BLaER1 treated with 17β-estradiol and CSF1 and Interleukin-3, amounts not matched to agents 10 nM and 100 nM (cell line): ENCODE data around the gene GPC6.
"Not testable (repeated sequence)": the region's sequence is repeated elsewhere in the genome, so short reads cannot be mapped to it uniquely, and the experiment has no call there.

Experiments used
- H3K27ac ChIP-seq, 11 experiments: shearing (Covaris generic); formaldehyde crosslinking; 2 replicates each; pipeline ENCODE4 v1.8.1; 2022
- H3K27me3 ChIP-seq, 11 experiments: shearing (Covaris generic); formaldehyde crosslinking; 2 replicates each; pipeline ENCODE4 v1.8.1; 2022
- H3K36me3 ChIP-seq, 11 experiments: shearing (Covaris generic); formaldehyde crosslinking; 2 replicates each; pipeline ENCODE4 v1.8.1; 2022
- H3K4me1 ChIP-seq, 10 experiments: shearing (Covaris generic); formaldehyde crosslinking; 2 replicates each; pipeline ENCODE4 v1.8.1; 2022
- H3K4me2 ChIP-seq, 11 experiments: shearing (Covaris generic); formaldehyde crosslinking; 2 replicates each; pipeline ENCODE4 v1.8.1; 2022
- H3K4me3 ChIP-seq, 10 experiments: shearing (Covaris generic); formaldehyde crosslinking; 2 replicates each; pipeline ENCODE4 v1.8.1; 2022
- H3K9ac ChIP-seq, 11 experiments: shearing (Covaris generic); formaldehyde crosslinking; 2 replicates each; pipeline ENCODE4 v1.8.1; 2022
- H3K9me3 ChIP-seq, 11 experiments: shearing (Covaris generic); formaldehyde crosslinking; replicated peaks in 1 of 11; 2 replicates each; pipeline ENCODE4 v1.8.1; 2022
- H4K20me1 ChIP-seq, 11 experiments: shearing (Covaris generic); formaldehyde crosslinking; 2 replicates each; pipeline ENCODE4 v1.8.1; 2022
- Cebpa-rat ChIP-seq, 11 experiments: shearing (Covaris generic); IDR thresholded peaks; 2 replicates each; pipeline ENCODE4 v1.8.1; 2022

GPC6 gene

GRCh38 chr13:94199135-94199534, 972.5 kb downstream of the GPC6 start:
- H3K9me3 ChIP-seq, result 0 out of 22 replicates have a peak, but pooled peaks cover 0 to 5% (median 0%) of the 10 kb centered on the region in 11 experiments
- TF ChIP-seq Cebpa-rat (IDR thresholded peaks at IDR 0.05), result no peak

GRCh38 chr13:94201022-94201421, 974.4 kb downstream of the GPC6 start:
- Histone ChIP-seq H3K27me3 (no peaks in the 10 kb centered on the region), H3K9me3 (0 out of 22 replicates have a peak, but pooled peaks cover 0 to 5% (median 0%) of the 10 kb centered on the region in 11 experiments), H3K27ac (no peak overlapping the region), H4K20me1 (no peaks in the 10 kb centered on the region), H3K4me2 (no peak overlapping the region), H3K4me1 (peaks cover 0 to under 1% (median 0%) of the 10 kb centered on the region in 10 experiments; a peak in 1 of 20 replicates), H3K9ac (no peak overlapping the region), H3K36me3 (no peaks in the 10 kb centered on the region), H3K4me3 (no peak overlapping the region)
- no peak for TF ChIP-seq Cebpa-rat (IDR thresholded peaks at IDR 0.05)

More at GRCh38 chr13:94199135-94199534, 972.5 kb downstream of the GPC6 start:
- Histone ChIP-seq H4K20me1 (no peaks in the 10 kb centered on the region), H3K27me3 (no peaks in the 10 kb centered on the region), H3K4me2 (no peak overlapping the region), H3K27ac (no peak overlapping the region), H3K4me1 (peaks cover 0 to 4% (median 0%) of the 10 kb centered on the region in 10 experiments; a peak in 1 of 20 replicates), H3K9ac (no peak overlapping the region), H3K4me3 (no peak overlapping the region), H3K36me3 (no peaks in the 10 kb centered on the region)

DNA sequence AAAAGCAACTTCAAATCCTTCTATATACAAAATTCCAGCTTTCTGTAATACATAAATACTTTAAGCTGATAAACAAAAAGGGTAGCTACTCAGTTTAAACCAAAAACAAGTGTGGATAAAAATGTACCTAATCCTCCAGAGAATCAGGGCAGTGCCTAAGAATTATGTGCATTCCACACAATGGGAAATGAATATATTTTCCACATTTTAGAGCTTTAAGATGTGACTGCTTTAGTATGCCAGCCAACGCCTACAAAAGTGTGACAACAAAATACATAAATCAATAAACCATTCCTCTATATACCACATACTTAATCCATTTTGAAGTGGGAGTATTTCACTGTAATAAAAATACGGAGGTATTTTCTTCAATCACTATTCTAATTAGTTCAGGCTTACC, 977.6 kb downstream of the GPC6 start:
- Histone ChIP-seq H3K36me3 (no peaks in the 10 kb centered on the region), H4K20me1 (no peaks in the 10 kb centered on the region), H3K9ac (no peak overlapping the region), H3K4me1 (no peaks in the 10 kb centered on the region), H3K27ac (no peak overlapping the region), H3K4me2 (no peak overlapping the region), H3K4me3 (no peak overlapping the region), H3K9me3 (0 out of 22 replicates have a peak, but pooled peaks cover 0 to 5% (median 0%) of the 10 kb centered on the region in 11 experiments), H3K27me3 (no peaks in the 10 kb centered on the region)
- no peak for TF ChIP-seq Cebpa-rat (IDR thresholded peaks at IDR 0.05)

GRCh38 chr13:94204946-94205345, 978.3 kb downstream of the GPC6 start:
- Histone ChIP-seq H3K27ac (no peak overlapping the region), H4K20me1 (no peaks in the 10 kb centered on the region), H3K36me3 (no peaks in the 10 kb centered on the region), H3K9ac (no peak overlapping the region), H3K9me3 (0 out of 22 replicates have a peak, but pooled peaks cover 0 to 5% (median 0%) of the 10 kb centered on the region in 11 experiments), H3K4me1 (no peaks in the 10 kb centered on the region), H3K27me3 (no peaks in the 10 kb centered on the region), H3K4me2 (no peak overlapping the region), H3K4me3 (no peak overlapping the region)
- no peak for TF ChIP-seq Cebpa-rat (IDR thresholded peaks at IDR 0.05)

DNA sequence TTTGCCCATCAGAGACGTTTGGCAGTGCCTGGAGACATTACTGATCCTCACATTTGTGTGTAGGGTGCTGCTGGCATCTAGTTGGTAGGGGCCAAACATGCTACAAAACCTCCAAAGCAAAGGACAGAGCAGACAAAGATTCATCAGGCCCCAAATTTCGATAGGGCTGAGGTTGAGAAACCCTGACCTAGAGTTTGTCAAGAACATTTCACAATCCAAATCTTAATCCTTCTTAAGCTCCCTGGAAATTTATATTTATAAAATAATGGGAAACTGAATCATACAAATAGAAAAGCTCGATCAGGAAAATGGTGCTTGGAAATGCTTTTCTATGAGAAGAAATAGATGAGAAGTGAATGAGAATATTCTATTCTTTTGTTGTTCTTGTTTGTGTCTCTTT, 979.3 kb downstream of the GPC6 start:
- TF ChIP-seq Cebpa-rat (IDR thresholded peaks at IDR 0.05), result no peak
- no peaks in the 10 kb centered on the region for H4K20me1 ChIP-seq
- no peak overlapping the region for H3K4me3 ChIP-seq
- H3K9me3 ChIP-seq, result 0 out of 22 replicates have a peak, but pooled peaks cover 0 to 5% (median 0%) of the 10 kb centered on the region in 11 experiments
- H3K4me2 ChIP-seq, result no peak overlapping the region
- no peaks in the 10 kb centered on the region for H3K4me1 ChIP-seq
- no peak overlapping the region for H3K27ac ChIP-seq
- no peaks in the 10 kb centered on the region for H3K27me3 ChIP-seq
- no peak overlapping the region for H3K9ac ChIP-seq
- H3K36me3 ChIP-seq, result no peaks in the 10 kb centered on the region

DNA sequence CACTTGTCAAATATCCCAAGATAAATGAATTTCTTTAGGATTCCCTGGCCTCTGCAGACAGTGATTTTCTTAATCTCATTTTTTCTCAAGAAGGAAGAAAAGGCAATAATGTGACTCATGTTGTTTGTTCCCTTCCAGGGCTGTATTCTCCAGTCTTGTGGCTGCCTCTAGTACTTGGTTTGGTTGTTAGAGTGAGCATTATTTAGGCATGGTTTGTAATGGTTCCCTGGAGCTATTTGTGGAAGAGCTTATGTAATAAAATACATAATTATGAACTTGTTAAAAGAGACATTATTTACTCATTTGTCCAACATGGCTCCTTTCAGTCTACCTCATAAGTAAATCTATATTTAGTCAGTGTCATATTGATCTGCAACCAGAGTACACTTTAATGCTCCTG, 982.5 kb downstream of the GPC6 start:
- no peaks in the 10 kb centered on the region for H3K36me3 ChIP-seq
- no peaks in the 10 kb centered on the region for H3K4me1 ChIP-seq
- H3K4me2 ChIP-seq, result no peak overlapping the region
- H4K20me1 ChIP-seq, result no peaks in the 10 kb centered on the region
- H3K9ac ChIP-seq, result no peak overlapping the region
- H3K4me3 ChIP-seq, result no peak overlapping the region
- H3K27ac ChIP-seq, result no peak overlapping the region
- no peaks in the 10 kb centered on the region for H3K9me3 ChIP-seq
- TF ChIP-seq Cebpa-rat (IDR thresholded peaks at IDR 0.05), result no peak
- no peaks in the 10 kb centered on the region for H3K27me3 ChIP-seq

GRCh38 chr13:94209913-94210312, 983.3 kb downstream of the GPC6 start:
- H3K4me3 ChIP-seq, H3K36me3 ChIP-seq, H3K4me2 ChIP-seq, H3K4me1 ChIP-seq, H3K27ac ChIP-seq, H4K20me1 ChIP-seq, H3K9me3 ChIP-seq, H3K27me3 ChIP-seq, H3K9ac ChIP-seq: not testable (repeated sequence)

DNA sequence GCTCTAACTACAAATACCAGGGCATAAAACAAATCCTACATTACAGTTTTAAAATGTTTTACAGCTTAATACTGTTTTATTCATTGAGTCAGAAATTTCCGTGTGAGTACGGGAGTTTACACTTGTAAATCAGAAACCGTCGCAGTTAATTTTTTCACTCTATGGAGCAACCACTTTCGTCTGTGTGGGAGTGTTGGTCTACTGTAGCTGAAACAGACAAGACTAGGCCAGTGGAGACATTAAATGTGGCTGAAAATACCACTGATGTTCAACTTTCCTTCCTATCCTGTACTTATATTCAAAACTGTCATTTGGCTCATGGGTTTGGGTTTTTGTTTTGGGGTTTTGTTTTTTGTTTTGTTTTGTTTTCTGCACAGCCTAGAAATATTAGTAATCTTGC, 984.2 kb downstream of the GPC6 start:
- Histone ChIP-seq H3K27me3 (no peaks in the 10 kb centered on the region), H3K36me3 (no peaks in the 10 kb centered on the region), H3K4me1 (no peaks in the 10 kb centered on the region), H3K4me3 (no peak overlapping the region), H3K27ac (no peak overlapping the region), H3K9ac (no peak overlapping the region), H3K9me3 (no peaks in the 10 kb centered on the region), H4K20me1 (no peaks in the 10 kb centered on the region), H3K4me2 (no peak overlapping the region)
- no peak for TF ChIP-seq Cebpa-rat (IDR thresholded peaks at IDR 0.05)

GRCh38 chr13:94212196-94212595, 985.6 kb downstream of the GPC6 start:
- Histone ChIP-seq H3K27ac (no peak overlapping the region), H3K4me1 (no peaks in the 10 kb centered on the region), H3K9ac (no peak overlapping the region), H3K4me3 (no peak overlapping the region), H3K9me3 (no peaks in the 10 kb centered on the region), H3K36me3 (no peaks in the 10 kb centered on the region), H3K4me2 (no peak overlapping the region), H3K27me3 (no peaks in the 10 kb centered on the region), H4K20me1 (no peaks in the 10 kb centered on the region)
- no peak for TF ChIP-seq Cebpa-rat (IDR thresholded peaks at IDR 0.05)

GRCh38 chr13:94214121-94214520, 987.5 kb downstream of the GPC6 start:
- Histone ChIP-seq H4K20me1 (no peaks in the 10 kb centered on the region), H3K9ac (no peak overlapping the region), H3K36me3 (no peaks in the 10 kb centered on the region), H3K4me1 (no peaks in the 10 kb centered on the region), H3K27ac (no peak overlapping the region), H3K27me3 (no peaks in the 10 kb centered on the region), H3K4me2 (no peak overlapping the region), H3K4me3 (no peak overlapping the region), H3K9me3 (no peaks in the 10 kb centered on the region)
- TF ChIP-seq Cebpa-rat (IDR thresholded peaks at IDR 0.05), result no peak
